Posterior cingulate gyrus (tissue), 11 donors: ENCODE measurements around the gene SPATA4.
A peak's percentile ranks its signal among the peaks of the same experiment; 100 is the strongest.
"Not testable (repeated sequence)": the region's sequence is repeated elsewhere in the genome, so short reads cannot be mapped to it uniquely, and the experiment has no call there.

ENCODE experiments used
- DNase-seq, 10 donors: peaks; one replicate each; pipeline versions ENCODE4 v3.0.0 to v3.0.0-alpha.2; 2020 to 2021; ENCODE audit warnings: mixed read lengths in 3 of 10
- intact Hi-C: fragments of 100-400 bp; cut with DNase I; formaldehyde crosslinking; loops from one replicate; pipeline ENCODE4 v1.15.1; 2023

Gene SPATA4

GRCh38 chr4:176195184-176195978, at the start of gene SPATA4:
Gene SPATA4 (minus strand): TSS chr4:176195585. CDS start chr4:176195562, 23 bp downstream.
- DNase-seq: peak; percentile 91 to 99 (median 93)
- intact Hi-C loops: loop anchor here (2.0 to 10.0 kb wide), 3 partner anchors 79 to 125 kb away; no protein-coding TSS in a partner anchor

DNA sequence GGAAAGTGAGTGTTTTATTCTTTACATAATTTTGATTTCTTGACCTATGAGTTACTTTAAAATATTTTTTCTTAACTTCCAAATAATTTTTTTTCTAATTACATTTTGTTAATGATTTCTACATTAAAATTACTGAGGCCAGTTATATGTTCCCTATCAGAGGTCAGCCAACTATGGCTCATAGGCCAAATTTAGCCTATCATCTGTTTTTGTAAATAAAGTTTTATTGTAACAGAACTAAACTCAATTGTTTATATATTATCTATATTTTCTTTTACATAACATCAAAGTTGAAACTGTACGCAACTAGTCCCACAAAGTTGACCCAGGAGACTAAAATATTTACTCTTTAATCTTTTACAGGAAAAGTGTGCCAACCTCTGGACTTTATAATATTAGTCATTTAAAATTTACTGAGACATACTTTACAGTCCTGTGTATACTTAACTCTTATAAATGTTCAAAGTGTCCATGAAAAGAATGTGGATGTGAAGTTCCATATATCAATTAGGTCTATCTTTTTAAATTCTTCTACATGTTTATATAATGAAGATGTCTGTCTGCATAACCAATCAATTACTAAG, 47.5 kb upstream of the SPATA4 start:
- intact Hi-C loops: no loop called here
- DNase-seq: no peak

DNA sequence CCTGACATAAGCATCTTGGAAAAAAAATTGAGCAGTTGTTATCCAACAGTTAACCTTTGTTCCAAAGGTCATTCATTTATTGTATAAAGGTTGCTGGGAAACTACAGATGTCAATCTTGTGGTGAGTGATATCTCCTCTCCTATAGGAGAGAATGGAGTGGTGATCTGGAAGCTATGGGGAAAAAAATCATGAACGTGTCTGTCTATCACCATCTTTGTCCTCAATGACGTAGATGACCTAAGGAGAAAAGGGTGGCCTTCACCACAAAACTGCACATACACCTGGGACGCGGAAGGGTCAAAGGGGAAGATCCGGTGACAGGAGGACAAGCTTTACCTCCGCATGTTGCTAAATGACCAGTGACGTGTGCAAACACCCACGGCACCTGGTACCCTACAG, 46.3 kb upstream of the SPATA4 start:
- no peak for DNase-seq
- intact Hi-C loops: no loop called here

GRCh38 chr4:176238826-176239225, 43.4 kb upstream of the SPATA4 start:
- no peak for DNase-seq
- intact Hi-C loops: no loop called here

DNA sequence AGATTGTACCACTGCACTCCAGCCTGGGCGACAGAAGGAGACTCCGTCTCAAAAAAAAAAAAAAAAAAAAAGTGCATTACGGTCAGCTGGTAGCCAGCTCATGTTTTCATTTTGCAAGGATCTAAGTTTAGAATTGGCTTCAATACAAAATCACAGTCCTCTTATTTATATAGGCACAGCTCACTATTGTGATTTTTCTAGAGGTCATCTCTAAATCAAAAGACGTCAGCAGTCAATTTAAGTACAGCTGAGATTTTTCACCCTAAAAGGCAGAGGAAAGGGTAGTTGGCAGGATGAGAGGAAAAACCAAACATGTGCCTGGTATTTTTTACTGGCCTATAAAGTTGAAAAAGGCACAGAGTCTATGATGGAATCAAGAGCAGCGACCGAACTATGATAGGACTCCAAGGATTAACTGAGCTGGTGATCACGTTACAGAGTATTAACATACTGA, 42.8 kb upstream of the SPATA4 start:
- intact Hi-C loops: no loop called here

GRCh38 chr4:176236946-176237345, 41.6 kb upstream of the SPATA4 start:
- intact Hi-C loops: no loop called here
- no peak for DNase-seq

More for the DNA sequence above, 42.8 kb upstream of the SPATA4 start:
- no peak for DNase-seq

DNA sequence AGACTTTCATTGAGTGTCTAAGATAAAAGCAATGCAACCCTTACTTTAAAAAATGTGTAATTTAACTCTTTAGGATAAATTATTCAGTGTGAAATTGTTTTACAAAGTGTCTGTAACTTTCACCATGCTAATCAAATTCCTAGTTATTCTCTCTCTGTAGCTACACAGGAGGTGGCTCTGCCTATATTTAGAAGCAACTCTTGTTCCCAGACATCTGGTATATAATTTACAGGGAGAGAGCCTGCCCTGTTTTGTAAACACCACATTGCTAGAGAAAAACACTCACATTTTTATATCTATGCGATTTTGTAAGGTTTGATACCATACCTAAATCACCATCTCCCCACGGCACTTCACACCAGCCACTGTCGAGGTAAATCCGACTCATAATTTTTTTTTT, 35.5 kb upstream of the SPATA4 start:
- DNase-seq: peak in 1 of 10 donors; percentile 40
- intact Hi-C loops: no loop called here

DNA sequence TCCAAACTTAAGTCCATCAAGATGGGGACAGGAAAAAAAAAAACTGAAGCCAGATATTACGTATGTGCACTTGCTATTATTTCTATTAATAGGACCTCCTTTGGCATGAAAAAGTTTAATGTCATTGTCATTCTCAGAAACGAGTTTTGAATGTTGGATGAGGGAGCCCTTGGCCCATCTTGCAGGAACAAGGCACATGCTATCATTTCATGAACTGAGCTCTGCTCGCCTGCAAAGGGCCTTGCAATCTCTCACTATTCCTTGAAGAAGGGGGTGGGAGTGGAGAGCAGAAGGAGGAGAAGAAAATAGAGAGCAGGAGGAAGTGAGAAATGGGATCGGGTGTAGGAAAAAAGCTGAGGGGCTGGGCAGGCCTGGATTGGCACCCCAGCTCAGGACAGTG, 34.3 kb upstream of the SPATA4 start:
- no peak for DNase-seq
- intact Hi-C loops: no loop called here

DNA sequence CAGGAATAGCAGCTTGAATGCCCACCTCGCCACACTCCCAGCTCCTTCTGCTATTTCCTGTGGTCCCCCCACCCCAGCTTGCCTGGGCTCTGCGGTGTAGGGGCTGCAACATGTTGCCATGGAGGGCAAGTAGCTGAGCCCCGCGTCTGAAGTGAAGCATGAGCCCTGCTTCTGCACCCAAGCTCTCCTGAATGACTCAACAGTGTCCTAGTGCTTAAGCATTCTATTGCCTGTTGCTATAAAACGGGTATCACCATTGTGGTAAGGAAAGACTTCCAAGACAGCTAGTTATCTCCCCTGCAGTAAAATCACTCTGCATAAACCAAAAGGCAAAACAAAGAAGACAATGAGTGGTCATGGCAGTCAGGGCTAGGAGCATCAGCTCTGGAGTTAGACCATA, 31.4 kb upstream of the SPATA4 start:
- intact Hi-C loops: no loop called here
- DNase-seq: peak in 1 of 10 donors; percentile 77

GRCh38 chr4:176223561-176223960, 28.2 kb upstream of the SPATA4 start:
- DNase-seq: no peak
- intact Hi-C loops: no loop called here

GRCh38 chr4:176222149-176222548, 26.8 kb upstream of the SPATA4 start:
- no peak for DNase-seq
- intact Hi-C loops: no loop called here

DNA sequence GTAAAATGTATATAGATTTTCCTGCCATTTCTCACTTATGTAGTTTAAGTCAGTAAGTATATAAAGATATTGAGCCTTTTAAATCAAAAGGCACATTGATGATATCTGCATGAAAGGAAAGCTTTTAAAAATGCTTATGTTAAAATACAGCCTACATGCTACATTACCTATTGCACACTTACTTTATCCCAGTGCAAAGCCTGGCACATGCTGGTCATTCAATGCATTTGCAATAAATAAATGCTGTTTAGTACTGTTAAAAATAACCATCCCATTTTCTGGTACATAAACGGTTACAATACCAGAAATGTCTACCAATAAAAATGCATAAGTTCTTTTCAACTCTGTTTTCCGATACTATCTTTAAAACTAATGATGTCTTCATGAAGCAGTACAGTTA, 22.1 kb upstream of the SPATA4 start:
- no peak for DNase-seq
- intact Hi-C loops: no loop called here

DNA sequence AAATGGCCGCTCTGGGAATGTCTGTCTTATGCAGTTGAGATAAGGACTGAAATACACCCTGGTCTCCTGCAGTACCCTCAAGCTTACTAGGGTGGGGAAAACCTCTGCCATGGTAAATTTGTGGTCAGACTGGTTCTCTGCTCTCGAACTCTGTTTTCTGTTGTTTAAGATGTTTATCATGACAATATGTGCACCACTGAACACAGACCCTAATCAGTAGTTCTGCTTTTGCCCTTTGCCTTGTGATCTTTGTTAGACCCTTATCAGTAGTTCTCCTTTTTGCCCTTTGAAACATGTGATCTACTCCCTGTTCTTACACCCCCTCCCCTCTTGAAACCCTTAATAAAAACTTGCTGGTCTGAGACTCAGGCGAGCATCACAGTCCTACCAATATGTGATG, 17.0 kb upstream of the SPATA4 start:
- intact Hi-C loops, DNase-seq: not testable (repeated sequence)

- no peak for DNase-seq
- intact Hi-C loops: no loop called here
These were observed 15.4 kb upstream of the SPATA4 start for GRCh38 chr4:176210579-176211296.

- no peak for DNase-seq
- intact Hi-C loops: no loop called here
These were observed 14.7 kb upstream of the SPATA4 start for GRCh38 chr4:176210101-176210500.

GRCh38 chr4:176209535-176209934, 14.2 kb upstream of the SPATA4 start:
- intact Hi-C loops: no loop called here
- no peak for DNase-seq

GRCh38 chr4:176207839-176208238, 12.5 kb upstream of the SPATA4 start:
- intact Hi-C loops: no loop called here
- DNase-seq: no peak

- DNase-seq: no peak
- intact Hi-C loops: no loop called here
These were observed 9.9 kb upstream of the SPATA4 start for GRCh38 chr4:176205299-176205698.

- DNase-seq: no peak
- intact Hi-C loops: loop anchor here (10.0 kb wide), 2 partner anchors 76 to 124 kb away; no protein-coding TSS in a partner anchor
These were observed 3.0 kb upstream of the SPATA4 start for GRCh38 chr4:176198316-176198903.

- intact Hi-C loops: loop anchor here (2.0 to 10.0 kb wide), 3 partner anchors 81 to 127 kb away; no protein-coding TSS in a partner anchor
- no peak for DNase-seq
These were observed 1.4 kb downstream of the SPATA4 start for GRCh38 chr4:176193938-176194337.

DNA sequence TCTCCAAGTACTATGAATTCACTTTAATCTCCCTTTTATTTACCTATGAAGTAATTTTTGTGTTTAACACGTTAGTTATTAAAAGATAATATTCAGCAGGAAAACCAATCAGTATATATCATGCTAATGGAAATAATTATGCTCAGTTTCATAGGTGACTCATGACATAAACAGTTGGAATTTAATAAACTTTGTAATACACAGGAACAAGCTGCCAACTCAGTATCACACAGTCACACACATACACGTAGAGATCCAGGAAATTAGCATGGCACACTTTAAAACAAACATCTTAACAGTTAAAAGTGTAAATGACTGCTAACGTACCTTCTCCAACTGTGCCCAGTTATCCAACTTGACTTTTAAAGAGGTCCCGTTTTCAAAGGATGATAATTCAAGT, 2.3 kb downstream of the SPATA4 start:
- DNase-seq: no peak
- intact Hi-C loops: loop anchor here (10.0 kb wide), 2 partner anchors 82 to 118 kb away; no protein-coding TSS in a partner anchor
